ENCODE results near the gene ACAD10.
"Not testable (repeated sequence)": the region's sequence is repeated elsewhere in the genome, so short reads cannot be mapped to it uniquely, and the experiment has no call there.

GRCh38 chr12:111723646-111724360 is 38.0 kb downstream of the ACAD10 start:
- not testable (repeated sequence) for TF ChIP-seq CTCF (IDR thresholded peaks at IDR 0.05); TCF7L2 (IDR thresholded peaks at IDR 0.05; ENCODE audit: low read depth, low read length); REST (IDR thresholded peaks at IDR 0.05; ENCODE audit: insufficient read depth in 1 of 2, low read depth in 2 of 2, low read length in 1 of 2)
